Measurements from ENCODE around the gene CYP4X1. TPM values are rescaled to one million over a fixed set of nuclear protein-coding genes. Genes with fewer than 3 reads are reported as not detected.

CYP4X1 gene
- total and polyA plus RNA-seq, 5 experiments from 2014 or later = not detected

Other genes with a start within 250 kb of the CYP4X1 start
- gene CYP4B1, start 224.6 kb upstream of the CYP4X1 start, total RNA-seq = not detected
- not detected for gene CYP4B1, start 224.6 kb upstream of the CYP4X1 start, polyA plus RNA-seq
- gene CYP4A11, start 82.2 kb upstream of the CYP4X1 start, total RNA-seq = not detected
- not detected for gene CYP4A11, start 82.2 kb upstream of the CYP4X1 start, polyA plus RNA-seq
- gene CYP4Z1, start 43.6 kb downstream of the CYP4X1 start, total RNA-seq = not detected
- not detected for gene CYP4Z1, start 43.6 kb downstream of the CYP4X1 start, polyA plus RNA-seq
- not detected for gene CYP4A22, start 113.8 kb downstream of the CYP4X1 start, total RNA-seq
- gene CYP4A22, start 113.8 kb downstream of the CYP4X1 start, polyA plus RNA-seq = not detected
- not detected for gene PDZK1IP1, start 166.4 kb downstream of the CYP4X1 start, total RNA-seq
- not detected for gene PDZK1IP1, start 166.4 kb downstream of the CYP4X1 start, polyA plus RNA-seq
- gene TAL1, start 208.6 kb downstream of the CYP4X1 start, total RNA-seq = not detected
- gene TAL1, start 208.6 kb downstream of the CYP4X1 start, polyA plus RNA-seq = not detected

Measured in naive thymus-derived CD8-positive, alpha-beta T cell (primary cell).